H1 (cell line): ENCODE measurements around the gene HES1. TPM values are rescaled to one million over a fixed set of nuclear protein-coding genes. Genes with fewer than 3 reads are reported as not detected.

Experiments used
- CBX5 ChIP-seq: fragments of 300-800, 300-1000 bp; sonication (generic); IDR thresholded peaks from 2 replicates; pipeline ENCODE4 v1.7.1; 2016; ENCODE audit warnings: antibody characterized with exemption, low read length, low read depth
- CEBPB ChIP-seq: IDR thresholded peaks from 2 replicates; pipeline ENCODE4 v1.6.1; 2012; ENCODE audit warnings: low read depth, low read length
- CHD1 ChIP-seq: IDR thresholded peaks from 2 replicates; pipeline ENCODE4 v1.6.1; 2012; ENCODE audit warnings: low read depth, low read length, improper control_type of control experiment
- EZH2 ChIP-seq: fragments of 200-600 bp; sonication (generic); IDR thresholded peaks from 2 replicates; pipeline ENCODE4 v1.7.1; 2012; ENCODE audit warnings: low read depth, mild to moderate bottlenecking, moderate library complexity, low read length, inconsistent platforms; ENCODE audit not compliant: severe bottlenecking
- KDM4A ChIP-seq: IDR thresholded peaks from one replicate; pipeline ENCODE4 v1.7.1; 2012; ENCODE audit warnings: low read depth, mild to moderate bottlenecking, moderate library complexity, low read length, inconsistent platforms; ENCODE audit not compliant: severe bottlenecking
- MAFK ChIP-seq: IDR thresholded peaks from 2 replicates; pipeline ENCODE4 v1.6.1; 2012; ENCODE audit warnings: low read depth, mild to moderate bottlenecking, improper control_type of control experiment, low read length
- POLR2A ChIP-seq, 2 experiments: IDR thresholded peaks; 1 replicate in 1 of 2; 2 replicates in 1 of 2; pipeline ENCODE4 v1.6.1; 2011; ENCODE audit warnings: low read depth in 2 of 2, low read length in 2 of 2, mild to moderate bottlenecking in 2 of 2; ENCODE audit errors: control extremely low read depth in 1 of 2
- SIRT6 ChIP-seq: IDR thresholded peaks from one replicate; pipeline ENCODE4 v1.7.1; 2012; ENCODE audit warnings: low read length, inconsistent platforms
- YY1 ChIP-seq: IDR thresholded peaks from 2 replicates; pipeline ENCODE4 v1.6.1; 2011; ENCODE audit warnings: low read depth, mild to moderate bottlenecking, low read length
- polyA plus RNA-seq, 7 experiments: library from polyadenylated mRNA; depleted of rRNA in 3 of 7; stranded (reverse) in 5 of 7; unstranded in 2 of 7; fragments of >200 nt in 5 of 7; fragments of 200-250 nt in 2 of 7; gene quantifications; 1 replicate in 5 of 7; 2 replicates in 1 of 7; 4 replicates in 1 of 7; pipeline versions ENCODE4 v1.2.1 to v1.2.3, GENCODE V29; 2011 to 2013; ENCODE audit warnings: missing spikeins in 2 of 7, mixed read lengths in 2 of 7
- total RNA-seq: library from RNA; stranded (reverse); fragmentation: NEBNext Ultra II Directional; extraction: Animal tissue kit (Norgen Biotek cat#: 25700); gene quantifications from 2 replicates; pipeline ENCODE4 v1.2.1, GENCODE V29; 2021
- TF ChIP-seq, protein P1 (sequence below): fragments of 300-600 bp; sonication (generic); IDR thresholded peaks from 2 replicates; pipeline ENCODE4 v1.7.1; 2012; ENCODE audit warnings: low read length, moderate library complexity, mild to moderate bottlenecking, inconsistent platforms; ENCODE audit not compliant: insufficient replicate concordance
- TF ChIP-seq, protein P2 (sequence below): IDR thresholded peaks from 2 replicates; pipeline ENCODE4 v1.6.1; 2011; ENCODE audit warnings: low read length, improper control_type of control experiment

Gene HES1
- total and polyA plus RNA-seq, 2 of the 8 experiments (the other 6 are each of a cell fraction or from before 2014, with no cell fraction given), result 7.9 to 12.9 TPM

DNA sequence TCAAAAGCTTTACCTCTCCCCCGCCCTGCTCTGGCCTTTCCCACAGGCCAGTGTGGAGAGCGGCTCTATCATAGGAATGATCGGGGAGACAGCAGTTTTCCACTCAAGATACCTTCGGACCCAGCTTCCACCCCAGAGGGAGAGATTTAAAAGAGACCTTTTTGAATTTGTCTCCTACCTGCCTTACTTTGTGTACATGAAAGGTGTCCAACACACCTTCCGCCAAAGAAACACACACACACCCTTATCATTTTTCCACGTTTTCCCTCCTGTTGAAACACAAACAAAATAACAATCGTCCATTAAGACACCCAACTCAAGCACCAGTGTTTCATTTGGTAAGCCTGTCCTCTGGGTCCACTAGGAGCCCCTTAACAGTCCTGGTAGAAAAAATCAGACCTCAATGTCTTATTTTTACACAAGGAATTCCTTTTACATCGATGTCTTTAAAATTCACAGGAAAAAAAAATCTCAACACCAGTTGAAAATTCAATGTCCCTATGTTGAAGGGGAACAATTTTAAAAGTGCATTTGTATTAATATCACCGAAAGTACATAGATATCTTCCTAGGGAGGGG, 4.0 kb downstream of the HES1 start (continued):
- TF ChIP-seq, protein P1, sequence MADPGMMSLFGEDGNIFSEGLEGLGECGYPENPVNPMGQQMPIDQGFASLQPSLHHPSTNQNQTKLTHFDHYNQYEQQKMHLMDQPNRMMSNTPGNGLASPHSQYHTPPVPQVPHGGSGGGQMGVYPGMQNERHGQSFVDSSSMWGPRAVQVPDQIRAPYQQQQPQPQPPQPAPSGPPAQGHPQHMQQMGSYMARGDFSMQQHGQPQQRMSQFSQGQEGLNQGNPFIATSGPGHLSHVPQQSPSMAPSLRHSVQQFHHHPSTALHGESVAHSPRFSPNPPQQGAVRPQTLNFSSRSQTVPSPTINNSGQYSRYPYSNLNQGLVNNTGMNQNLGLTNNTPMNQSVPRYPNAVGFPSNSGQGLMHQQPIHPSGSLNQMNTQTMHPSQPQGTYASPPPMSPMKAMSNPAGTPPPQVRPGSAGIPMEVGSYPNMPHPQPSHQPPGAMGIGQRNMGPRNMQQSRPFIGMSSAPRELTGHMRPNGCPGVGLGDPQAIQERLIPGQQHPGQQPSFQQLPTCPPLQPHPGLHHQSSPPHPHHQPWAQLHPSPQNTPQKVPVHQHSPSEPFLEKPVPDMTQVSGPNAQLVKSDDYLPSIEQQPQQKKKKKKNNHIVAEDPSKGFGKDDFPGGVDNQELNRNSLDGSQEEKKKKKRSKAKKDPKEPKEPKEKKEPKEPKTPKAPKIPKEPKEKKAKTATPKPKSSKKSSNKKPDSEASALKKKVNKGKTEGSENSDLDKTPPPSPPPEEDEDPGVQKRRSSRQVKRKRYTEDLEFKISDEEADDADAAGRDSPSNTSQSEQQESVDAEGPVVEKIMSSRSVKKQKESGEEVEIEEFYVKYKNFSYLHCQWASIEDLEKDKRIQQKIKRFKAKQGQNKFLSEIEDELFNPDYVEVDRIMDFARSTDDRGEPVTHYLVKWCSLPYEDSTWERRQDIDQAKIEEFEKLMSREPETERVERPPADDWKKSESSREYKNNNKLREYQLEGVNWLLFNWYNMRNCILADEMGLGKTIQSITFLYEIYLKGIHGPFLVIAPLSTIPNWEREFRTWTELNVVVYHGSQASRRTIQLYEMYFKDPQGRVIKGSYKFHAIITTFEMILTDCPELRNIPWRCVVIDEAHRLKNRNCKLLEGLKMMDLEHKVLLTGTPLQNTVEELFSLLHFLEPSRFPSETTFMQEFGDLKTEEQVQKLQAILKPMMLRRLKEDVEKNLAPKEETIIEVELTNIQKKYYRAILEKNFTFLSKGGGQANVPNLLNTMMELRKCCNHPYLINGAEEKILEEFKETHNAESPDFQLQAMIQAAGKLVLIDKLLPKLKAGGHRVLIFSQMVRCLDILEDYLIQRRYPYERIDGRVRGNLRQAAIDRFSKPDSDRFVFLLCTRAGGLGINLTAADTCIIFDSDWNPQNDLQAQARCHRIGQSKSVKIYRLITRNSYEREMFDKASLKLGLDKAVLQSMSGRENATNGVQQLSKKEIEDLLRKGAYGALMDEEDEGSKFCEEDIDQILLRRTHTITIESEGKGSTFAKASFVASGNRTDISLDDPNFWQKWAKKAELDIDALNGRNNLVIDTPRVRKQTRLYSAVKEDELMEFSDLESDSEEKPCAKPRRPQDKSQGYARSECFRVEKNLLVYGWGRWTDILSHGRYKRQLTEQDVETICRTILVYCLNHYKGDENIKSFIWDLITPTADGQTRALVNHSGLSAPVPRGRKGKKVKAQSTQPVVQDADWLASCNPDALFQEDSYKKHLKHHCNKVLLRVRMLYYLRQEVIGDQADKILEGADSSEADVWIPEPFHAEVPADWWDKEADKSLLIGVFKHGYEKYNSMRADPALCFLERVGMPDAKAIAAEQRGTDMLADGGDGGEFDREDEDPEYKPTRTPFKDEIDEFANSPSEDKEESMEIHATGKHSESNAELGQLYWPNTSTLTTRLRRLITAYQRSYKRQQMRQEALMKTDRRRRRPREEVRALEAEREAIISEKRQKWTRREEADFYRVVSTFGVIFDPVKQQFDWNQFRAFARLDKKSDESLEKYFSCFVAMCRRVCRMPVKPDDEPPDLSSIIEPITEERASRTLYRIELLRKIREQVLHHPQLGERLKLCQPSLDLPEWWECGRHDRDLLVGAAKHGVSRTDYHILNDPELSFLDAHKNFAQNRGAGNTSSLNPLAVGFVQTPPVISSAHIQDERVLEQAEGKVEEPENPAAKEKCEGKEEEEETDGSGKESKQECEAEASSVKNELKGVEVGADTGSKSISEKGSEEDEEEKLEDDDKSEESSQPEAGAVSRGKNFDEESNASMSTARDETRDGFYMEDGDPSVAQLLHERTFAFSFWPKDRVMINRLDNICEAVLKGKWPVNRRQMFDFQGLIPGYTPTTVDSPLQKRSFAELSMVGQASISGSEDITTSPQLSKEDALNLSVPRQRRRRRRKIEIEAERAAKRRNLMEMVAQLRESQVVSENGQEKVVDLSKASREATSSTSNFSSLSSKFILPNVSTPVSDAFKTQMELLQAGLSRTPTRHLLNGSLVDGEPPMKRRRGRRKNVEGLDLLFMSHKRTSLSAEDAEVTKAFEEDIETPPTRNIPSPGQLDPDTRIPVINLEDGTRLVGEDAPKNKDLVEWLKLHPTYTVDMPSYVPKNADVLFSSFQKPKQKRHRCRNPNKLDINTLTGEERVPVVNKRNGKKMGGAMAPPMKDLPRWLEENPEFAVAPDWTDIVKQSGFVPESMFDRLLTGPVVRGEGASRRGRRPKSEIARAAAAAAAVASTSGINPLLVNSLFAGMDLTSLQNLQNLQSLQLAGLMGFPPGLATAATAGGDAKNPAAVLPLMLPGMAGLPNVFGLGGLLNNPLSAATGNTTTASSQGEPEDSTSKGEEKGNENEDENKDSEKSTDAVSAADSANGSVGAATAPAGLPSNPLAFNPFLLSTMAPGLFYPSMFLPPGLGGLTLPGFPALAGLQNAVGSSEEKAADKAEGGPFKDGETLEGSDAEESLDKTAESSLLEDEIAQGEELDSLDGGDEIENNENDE, result no peak
- no peak for TF ChIP-seq POLR2A (IDR thresholded peaks at IDR 0.05; ENCODE audit: control extremely low read depth in 1 of 2, low read depth in 2 of 2, low read length in 2 of 2)
- no peak for TF ChIP-seq CBX5
- no peak for TF ChIP-seq EZH2
- TF ChIP-seq SIRT6, result no peak
- no peak for TF ChIP-seq CEBPB
- TF ChIP-seq CHD1, result no peak
- TF ChIP-seq YY1, result no peak
- no peak for TF ChIP-seq MAFK
- TF ChIP-seq, protein P2, sequence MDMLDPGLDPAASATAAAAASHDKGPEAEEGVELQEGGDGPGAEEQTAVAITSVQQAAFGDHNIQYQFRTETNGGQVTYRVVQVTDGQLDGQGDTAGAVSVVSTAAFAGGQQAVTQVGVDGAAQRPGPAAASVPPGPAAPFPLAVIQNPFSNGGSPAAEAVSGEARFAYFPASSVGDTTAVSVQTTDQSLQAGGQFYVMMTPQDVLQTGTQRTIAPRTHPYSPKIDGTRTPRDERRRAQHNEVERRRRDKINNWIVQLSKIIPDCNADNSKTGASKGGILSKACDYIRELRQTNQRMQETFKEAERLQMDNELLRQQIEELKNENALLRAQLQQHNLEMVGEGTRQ, result no peak
- TF ChIP-seq KDM4A, result no peak
